ENCODE measurements around the gene PKP4.
A peak's percentile ranks its signal among the peaks of the same experiment; 100 is the strongest.
"Not testable (repeated sequence)": the region's sequence is repeated elsewhere in the genome, so short reads cannot be mapped to it uniquely, and the experiment has no call there.

The PKP4 gene, protein sequence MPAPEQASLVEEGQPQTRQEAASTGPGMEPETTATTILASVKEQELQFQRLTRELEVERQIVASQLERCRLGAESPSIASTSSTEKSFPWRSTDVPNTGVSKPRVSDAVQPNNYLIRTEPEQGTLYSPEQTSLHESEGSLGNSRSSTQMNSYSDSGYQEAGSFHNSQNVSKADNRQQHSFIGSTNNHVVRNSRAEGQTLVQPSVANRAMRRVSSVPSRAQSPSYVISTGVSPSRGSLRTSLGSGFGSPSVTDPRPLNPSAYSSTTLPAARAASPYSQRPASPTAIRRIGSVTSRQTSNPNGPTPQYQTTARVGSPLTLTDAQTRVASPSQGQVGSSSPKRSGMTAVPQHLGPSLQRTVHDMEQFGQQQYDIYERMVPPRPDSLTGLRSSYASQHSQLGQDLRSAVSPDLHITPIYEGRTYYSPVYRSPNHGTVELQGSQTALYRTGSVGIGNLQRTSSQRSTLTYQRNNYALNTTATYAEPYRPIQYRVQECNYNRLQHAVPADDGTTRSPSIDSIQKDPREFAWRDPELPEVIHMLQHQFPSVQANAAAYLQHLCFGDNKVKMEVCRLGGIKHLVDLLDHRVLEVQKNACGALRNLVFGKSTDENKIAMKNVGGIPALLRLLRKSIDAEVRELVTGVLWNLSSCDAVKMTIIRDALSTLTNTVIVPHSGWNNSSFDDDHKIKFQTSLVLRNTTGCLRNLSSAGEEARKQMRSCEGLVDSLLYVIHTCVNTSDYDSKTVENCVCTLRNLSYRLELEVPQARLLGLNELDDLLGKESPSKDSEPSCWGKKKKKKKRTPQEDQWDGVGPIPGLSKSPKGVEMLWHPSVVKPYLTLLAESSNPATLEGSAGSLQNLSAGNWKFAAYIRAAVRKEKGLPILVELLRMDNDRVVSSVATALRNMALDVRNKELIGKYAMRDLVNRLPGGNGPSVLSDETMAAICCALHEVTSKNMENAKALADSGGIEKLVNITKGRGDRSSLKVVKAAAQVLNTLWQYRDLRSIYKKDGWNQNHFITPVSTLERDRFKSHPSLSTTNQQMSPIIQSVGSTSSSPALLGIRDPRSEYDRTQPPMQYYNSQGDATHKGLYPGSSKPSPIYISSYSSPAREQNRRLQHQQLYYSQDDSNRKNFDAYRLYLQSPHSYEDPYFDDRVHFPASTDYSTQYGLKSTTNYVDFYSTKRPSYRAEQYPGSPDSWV

GRCh38 chr2:158456309-158457066 is at the start of gene PKP4, which contains the start of gene CCDC148:
TSS of gene PKP4 (plus strand) at chr2:158456952. CDS start at chr2:158533185, 76,233 bp downstream.
TSS of gene CCDC148 (minus strand) at chr2:158456753. CDS start at chr2:158456439, 314 bp downstream.
- Histone ChIP-seq H3K36me3 (ENCODE audit: control insufficient read depth, insufficient read depth, low read length) (no peaks in the 10 kb centered on the region), H3K4me3 (ENCODE audit: low read length) (peak within 1 kb of the TSS; percentile 62), H3K4me1 (ENCODE audit: control insufficient read depth, insufficient read depth, low read length) (peaks cover 2% of the 10 kb centered on the region; the same call in 1 of the 2 replicates), H3K27ac (ENCODE audit: low read length) (no peak within 1 kb of the TSS), H3K9me3 (ENCODE audit: control insufficient read depth, insufficient read depth, low read length) (no peaks in the 10 kb centered on the region), H3K27me3 (ENCODE audit: control insufficient read depth, insufficient read depth, low read length) (no peaks in the 10 kb centered on the region)
- no peak for DNase-seq (ENCODE audit: low read depth, low spot score)
- no CpG with 5 or more reads among the region's 48 CpGs for WGBS (ENCODE audit: insufficient coverage, insufficient read length)

GRCh38 chr2:158407031-158407430 is 49.7 kb upstream of the PKP4 start:
- no peak overlapping the region for H3K4me3 ChIP-seq (ENCODE audit: low read length)
- no peaks in the 10 kb centered on the region for H3K9me3 ChIP-seq (ENCODE audit: control insufficient read depth, insufficient read depth, low read length)
- H3K27ac ChIP-seq (ENCODE audit: low read length): no peak overlapping the region
- no peaks in the 10 kb centered on the region for H3K27me3 ChIP-seq (ENCODE audit: control insufficient read depth, insufficient read depth, low read length)
- DNase-seq (ENCODE audit: low read depth, low spot score): no peak
- no peaks in the 10 kb centered on the region for H3K36me3 ChIP-seq (ENCODE audit: control insufficient read depth, insufficient read depth, low read length)
- H3K4me1 ChIP-seq (ENCODE audit: control insufficient read depth, insufficient read depth, low read length): peaks cover 2% of the 10 kb centered on the region; the same call in 1 of the 2 replicates
- no CpG with 5 or more reads among the region's 3 CpGs for WGBS (ENCODE audit: insufficient coverage, insufficient read length)

DNA sequence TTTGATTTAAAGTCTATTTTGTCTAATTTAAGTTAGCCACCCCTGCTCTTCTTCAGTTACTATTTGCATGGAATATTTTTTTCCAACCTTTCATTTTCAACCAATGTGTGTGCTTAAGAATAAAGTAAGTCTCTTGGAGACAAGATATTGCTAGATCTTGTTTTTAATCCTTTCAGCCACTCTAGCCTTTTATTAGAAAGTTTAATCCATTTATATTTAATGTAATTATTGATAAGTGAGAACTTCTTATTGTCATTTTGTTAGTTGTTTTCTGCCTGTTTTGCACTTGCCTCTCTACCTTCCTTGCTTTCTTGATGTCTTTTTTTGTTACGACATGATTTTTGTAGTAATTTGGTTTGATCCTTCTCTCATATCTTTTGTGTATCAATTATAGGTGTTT is 46.6 kb upstream of the PKP4 start:
- H3K27me3 ChIP-seq (ENCODE audit: control insufficient read depth, insufficient read depth, low read length): no peaks in the 10 kb centered on the region
- no CpG with 5 or more reads among the region's 1 CpG for WGBS (ENCODE audit: insufficient coverage, insufficient read length)

GRCh38 chr2:158411748-158412147 is 45.0 kb upstream of the PKP4 start:
- Histone ChIP-seq H3K4me3 (ENCODE audit: low read length) (no peak overlapping the region), H3K36me3 (ENCODE audit: control insufficient read depth, insufficient read depth, low read length) (no peaks in the 10 kb centered on the region), H3K9me3 (ENCODE audit: control insufficient read depth, insufficient read depth, low read length) (no peaks in the 10 kb centered on the region), H3K4me1 (ENCODE audit: control insufficient read depth, insufficient read depth, low read length) (peaks cover 2% of the 10 kb centered on the region; the same call in 1 of the 2 replicates), H3K27me3 (ENCODE audit: control insufficient read depth, insufficient read depth, low read length) (no peaks in the 10 kb centered on the region), H3K27ac (ENCODE audit: low read length) (no peak overlapping the region)
- DNase-seq (ENCODE audit: low read depth, low spot score): no peak

More for the DNA sequence above, 46.6 kb upstream of the PKP4 start:
- Histone ChIP-seq H3K9me3 (ENCODE audit: control insufficient read depth, insufficient read depth, low read length) (no peaks in the 10 kb centered on the region), H3K4me1 (ENCODE audit: control insufficient read depth, insufficient read depth, low read length) (peaks cover 2% of the 10 kb centered on the region; the same call in 1 of the 2 replicates), H3K4me3 (ENCODE audit: low read length) (no peak overlapping the region), H3K27ac (ENCODE audit: low read length) (no peak overlapping the region), H3K36me3 (ENCODE audit: control insufficient read depth, insufficient read depth, low read length) (no peaks in the 10 kb centered on the region)
- DNase-seq (ENCODE audit: low read depth, low spot score): no peak

- H3K4me3 ChIP-seq (ENCODE audit: low read length): no peak overlapping the region
- no peaks in the 10 kb centered on the region for H3K36me3 ChIP-seq (ENCODE audit: control insufficient read depth, insufficient read depth, low read length)
- DNase-seq (ENCODE audit: low read depth, low spot score): no peak
- no peaks in the 10 kb centered on the region for H3K27me3 ChIP-seq (ENCODE audit: control insufficient read depth, insufficient read depth, low read length)
- peaks cover 2% of the 10 kb centered on the region; the same call in 1 of the 2 replicates for H3K4me1 ChIP-seq (ENCODE audit: control insufficient read depth, insufficient read depth, low read length)
- WGBS (ENCODE audit: insufficient coverage, insufficient read length): no CpG with 5 or more reads among the region's 3 CpGs
- no peak overlapping the region for H3K27ac ChIP-seq (ENCODE audit: low read length)
- H3K9me3 ChIP-seq (ENCODE audit: control insufficient read depth, insufficient read depth, low read length): no peaks in the 10 kb centered on the region
Measured at GRCh38 chr2:158412206-158412605, 44.5 kb upstream of the PKP4 start.

DNA sequence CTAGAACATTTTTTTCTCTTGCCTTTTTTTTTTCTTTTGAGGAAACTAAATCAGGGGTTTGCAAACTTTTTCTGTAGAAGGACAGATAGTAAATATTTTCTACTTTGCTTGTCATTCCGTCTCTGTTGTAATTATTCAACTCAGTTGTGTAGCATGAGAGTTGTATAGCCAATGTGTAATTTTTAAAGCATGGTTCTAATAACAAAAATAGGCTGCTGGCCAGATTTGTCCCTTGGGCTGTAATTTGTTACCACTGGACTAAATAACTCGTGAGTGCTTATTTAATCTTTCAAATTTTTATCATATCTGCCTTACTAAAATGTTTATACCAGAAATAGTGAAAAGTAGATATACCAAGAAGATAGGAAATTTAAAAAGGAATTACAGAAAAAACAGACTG is 43.2 kb upstream of the PKP4 start:
- no peaks in the 10 kb centered on the region for H3K27me3 ChIP-seq (ENCODE audit: control insufficient read depth, insufficient read depth, low read length)
- H3K9me3 ChIP-seq (ENCODE audit: control insufficient read depth, insufficient read depth, low read length): no peaks in the 10 kb centered on the region
- no peak overlapping the region for H3K27ac ChIP-seq (ENCODE audit: low read length)
- WGBS (ENCODE audit: insufficient coverage, insufficient read length): no CpG with 5 or more reads among the region's 2 CpGs
- no peak overlapping the region for H3K4me3 ChIP-seq (ENCODE audit: low read length)
- H3K4me1 ChIP-seq (ENCODE audit: control insufficient read depth, insufficient read depth, low read length): peaks cover 2% of the 10 kb centered on the region; the same call in 1 of the 2 replicates
- no peaks in the 10 kb centered on the region for H3K36me3 ChIP-seq (ENCODE audit: control insufficient read depth, insufficient read depth, low read length)
- no peak for DNase-seq (ENCODE audit: low read depth, low spot score)

DNA sequence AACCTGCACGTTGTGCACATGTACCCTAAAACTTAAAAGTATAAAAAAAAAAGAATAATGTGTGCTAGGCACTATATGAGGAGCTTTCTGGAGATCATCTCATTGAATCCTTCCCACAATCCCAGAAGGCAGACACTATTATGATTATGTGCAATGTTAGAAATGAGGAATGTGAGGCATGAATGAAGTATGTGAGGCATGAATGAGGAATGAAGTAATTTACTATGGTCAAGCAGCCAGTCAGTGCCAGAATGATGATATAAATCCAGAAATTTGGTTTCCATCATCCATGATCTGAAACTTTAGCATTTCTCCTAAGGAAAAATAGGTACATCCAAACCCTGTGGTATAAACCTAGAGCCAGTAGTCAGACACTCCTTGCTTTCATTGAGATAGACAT is 42.2 kb upstream of the PKP4 start:
- no peak overlapping the region for H3K27ac ChIP-seq (ENCODE audit: low read length)
- WGBS (ENCODE audit: insufficient coverage, insufficient read length): no CpG with 5 or more reads among the region's 1 CpG
- no peak for DNase-seq (ENCODE audit: low read depth, low spot score)

GRCh38 chr2:158432117-158432516 is 24.6 kb upstream of the PKP4 start:
- Histone ChIP-seq H3K27ac (ENCODE audit: low read length) (no peak overlapping the region), H3K4me3 (ENCODE audit: low read length) (no peak overlapping the region), H3K36me3 (ENCODE audit: control insufficient read depth, insufficient read depth, low read length) (no peaks in the 10 kb centered on the region), H3K27me3 (ENCODE audit: control insufficient read depth, insufficient read depth, low read length) (no peaks in the 10 kb centered on the region), H3K9me3 (ENCODE audit: control insufficient read depth, insufficient read depth, low read length) (peaks cover 2% of the 10 kb centered on the region), H3K4me1 (ENCODE audit: control insufficient read depth, insufficient read depth, low read length) (no peaks in the 10 kb centered on the region)
- no peak for DNase-seq (ENCODE audit: low read depth, low spot score)

More for the DNA sequence above, 42.2 kb upstream of the PKP4 start:
- Histone ChIP-seq H3K27me3 (ENCODE audit: control insufficient read depth, insufficient read depth, low read length) (no peaks in the 10 kb centered on the region), H3K9me3 (ENCODE audit: control insufficient read depth, insufficient read depth, low read length) (no peaks in the 10 kb centered on the region), H3K4me1 (ENCODE audit: control insufficient read depth, insufficient read depth, low read length) (peaks cover 2% of the 10 kb centered on the region; the same call in 1 of the 2 replicates), H3K4me3 (ENCODE audit: low read length) (no peak overlapping the region), H3K36me3 (ENCODE audit: control insufficient read depth, insufficient read depth, low read length) (no peaks in the 10 kb centered on the region)

- H3K4me3 ChIP-seq (ENCODE audit: low read length); H3K27ac ChIP-seq (ENCODE audit: low read length); DNase-seq (ENCODE audit: low read depth, low spot score); H3K27me3 ChIP-seq (ENCODE audit: control insufficient read depth, insufficient read depth, low read length); H3K4me1 ChIP-seq (ENCODE audit: control insufficient read depth, insufficient read depth, low read length); H3K9me3 ChIP-seq (ENCODE audit: control insufficient read depth, insufficient read depth, low read length); H3K36me3 ChIP-seq (ENCODE audit: control insufficient read depth, insufficient read depth, low read length): not testable (repeated sequence)
- no CpG with 5 or more reads among the region's 13 CpGs for WGBS (ENCODE audit: insufficient coverage, insufficient read length)
Measured at GRCh38 chr2:158433716-158434115, 23.0 kb upstream of the PKP4 start.
